Kidney glomerular epithelial cell (primary cell): Measurements from ENCODE around the gene TBC1D22B.

ENCODE experiments used
- DNase-seq: peaks from one replicate; lab custom pipeline; 2025; lab: John Stamatoyannopoulos, UW

TBC1D22B gene

GRCh38 chr6:37239950-37240713 is 17.4 kb upstream of the TBC1D22B start:
- peak; percentile 99 for DNase-seq

DNA sequence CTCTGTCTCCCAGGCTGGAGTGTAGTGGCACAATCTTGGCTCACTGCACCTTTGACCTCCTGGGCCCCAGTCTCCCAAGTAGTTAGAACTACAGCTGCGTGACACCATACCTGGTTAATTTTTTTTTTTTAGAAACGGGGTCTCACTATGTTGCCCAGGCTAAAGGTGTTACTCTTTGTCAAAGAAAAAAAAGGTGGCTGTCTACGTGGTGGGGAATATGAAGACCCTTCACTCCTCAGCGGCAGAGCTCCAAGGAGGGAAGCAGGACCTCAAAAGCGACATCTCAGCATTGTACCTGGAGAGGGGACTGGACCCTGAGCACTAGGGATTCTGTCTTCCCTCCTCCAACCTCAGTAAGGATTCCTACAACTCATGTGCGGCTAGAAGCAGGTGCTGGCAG is 16.4 kb upstream of the TBC1D22B start:
- no peak for DNase-seq

GRCh38 chr6:37241775-37242428 is 15.7 kb upstream of the TBC1D22B start:
- no peak for DNase-seq

DNA sequence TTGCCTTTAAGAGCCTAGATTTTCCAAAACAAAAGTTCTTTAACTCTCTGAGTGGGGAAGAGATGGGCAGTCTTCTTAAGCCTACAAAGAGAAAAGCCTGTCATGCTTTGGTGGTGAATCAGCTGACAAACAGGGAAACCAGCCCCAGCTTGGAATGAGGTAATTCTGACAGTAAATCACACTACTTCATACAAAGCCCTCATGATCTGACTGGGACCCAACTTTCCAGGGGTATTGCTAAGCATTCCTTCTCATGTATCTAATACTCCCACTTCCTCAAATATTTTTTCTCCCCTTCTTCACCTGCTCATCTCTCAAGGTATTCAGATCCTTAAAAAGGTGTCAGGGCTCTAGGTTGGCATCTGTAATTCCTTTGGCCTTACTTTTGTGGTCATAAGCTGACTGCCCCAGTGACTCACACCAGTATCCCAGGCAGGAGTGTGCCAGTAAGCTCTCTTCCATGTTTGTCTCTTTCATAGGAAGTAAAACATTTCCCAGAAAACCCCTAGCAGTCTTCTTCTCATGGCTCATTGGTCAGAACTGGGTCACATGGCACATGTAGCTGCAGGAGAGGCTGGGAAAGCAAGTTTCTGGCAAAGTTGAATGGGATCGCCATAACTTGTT is 15.0 kb upstream of the TBC1D22B start:
- peak; percentile 100 for DNase-seq

DNA sequence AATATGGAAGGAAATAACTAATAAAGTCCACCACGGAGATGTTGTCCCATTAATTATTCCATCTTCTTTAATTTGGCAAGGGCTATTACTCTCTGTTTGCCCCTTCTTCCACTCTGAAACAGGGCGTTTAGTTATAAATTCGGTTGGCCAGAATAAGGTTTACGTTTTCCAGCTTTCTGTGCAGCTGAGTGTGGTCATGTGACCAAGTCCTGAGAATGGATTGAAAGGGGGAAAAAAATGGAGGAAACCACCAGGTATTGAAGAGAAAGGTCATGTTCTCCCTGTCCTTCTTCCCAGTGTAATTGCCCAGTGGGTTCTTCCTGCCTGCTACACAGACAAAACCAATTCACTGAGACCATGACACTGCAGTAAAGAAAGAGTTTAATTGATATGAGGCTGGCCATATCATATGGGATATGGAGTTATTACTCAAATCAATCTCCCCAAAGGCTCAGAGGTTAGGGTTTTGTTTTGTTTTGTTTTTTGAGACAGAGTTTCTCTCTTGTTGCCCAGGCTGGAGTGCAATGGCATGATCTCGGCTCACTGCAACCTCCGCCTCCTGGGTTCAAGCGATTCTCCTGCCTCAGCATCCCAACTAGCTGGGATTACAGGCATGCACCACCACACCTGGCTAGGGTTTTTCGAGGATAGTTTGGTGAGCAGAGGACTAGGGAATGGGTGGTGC is 14.3 kb upstream of the TBC1D22B start:
- DNase-seq, result no peak

DNA sequence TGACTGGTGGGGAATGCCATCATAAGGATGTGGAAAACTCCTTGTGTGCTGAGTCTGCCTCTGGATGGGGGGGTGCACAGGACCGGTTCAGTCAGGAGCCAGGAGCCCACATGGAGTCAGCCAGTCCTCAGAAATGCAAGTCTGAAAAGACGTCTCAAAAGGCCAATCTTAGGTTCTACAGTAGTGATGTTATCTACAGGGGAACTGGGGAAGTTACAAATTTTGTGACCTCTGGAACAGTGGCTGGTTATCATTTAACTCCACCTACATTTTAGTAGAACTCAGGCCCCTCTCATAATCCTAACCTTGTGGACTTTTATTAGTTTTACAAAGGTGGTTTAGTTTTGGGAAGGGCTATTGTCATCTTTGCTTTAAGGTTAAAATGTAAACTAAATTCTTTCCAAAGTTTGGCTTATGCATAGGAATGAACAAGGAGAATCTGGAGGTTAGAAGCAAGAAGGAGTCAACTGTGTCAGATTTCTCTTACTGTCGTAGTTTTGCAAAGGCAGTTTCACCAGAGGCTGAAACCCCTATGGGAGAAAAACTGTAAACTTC is 13.7 kb upstream of the TBC1D22B start:
- no peak for DNase-seq

DNA sequence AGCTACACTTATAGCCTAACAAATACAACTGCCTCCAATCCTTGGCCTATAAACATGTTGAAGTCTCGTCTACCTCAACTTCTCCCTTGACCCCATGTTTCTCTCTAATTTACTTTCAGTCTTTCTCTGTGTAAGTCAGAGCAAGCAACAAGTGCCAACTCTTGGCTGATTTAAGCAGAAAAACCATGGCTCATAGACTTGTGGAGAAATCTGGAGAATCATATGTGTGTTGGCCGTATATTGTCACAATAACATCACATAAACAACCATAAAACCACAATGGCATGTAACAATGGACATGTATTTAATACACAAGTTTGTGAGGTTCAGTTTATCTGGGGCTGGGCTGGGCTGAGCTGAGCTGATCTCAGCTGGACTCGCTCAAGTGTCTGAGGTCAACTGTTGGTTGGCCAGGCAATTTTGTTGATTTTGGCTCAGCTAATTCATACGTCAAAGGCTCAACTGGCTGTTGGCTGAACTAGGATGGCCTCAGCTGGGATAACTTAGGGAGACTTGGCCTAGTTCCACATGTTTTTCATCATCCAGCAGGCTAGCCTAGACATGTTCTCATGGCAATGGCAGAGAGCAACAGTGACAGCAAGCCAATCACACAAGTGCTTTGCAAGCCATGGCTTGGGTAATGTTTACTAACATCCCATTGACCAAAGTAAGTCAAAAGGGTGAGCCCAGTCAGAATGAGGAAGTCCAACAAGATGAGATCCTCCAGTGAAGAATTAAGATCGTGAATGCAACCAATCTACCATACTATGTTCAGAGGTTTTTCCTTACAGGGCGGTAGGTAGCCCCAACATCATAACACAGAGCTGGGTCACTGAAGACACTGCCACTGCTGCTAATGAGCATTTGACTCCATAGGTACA is 12.9 kb upstream of the TBC1D22B start:
- peak; percentile 99 for DNase-seq

DNA sequence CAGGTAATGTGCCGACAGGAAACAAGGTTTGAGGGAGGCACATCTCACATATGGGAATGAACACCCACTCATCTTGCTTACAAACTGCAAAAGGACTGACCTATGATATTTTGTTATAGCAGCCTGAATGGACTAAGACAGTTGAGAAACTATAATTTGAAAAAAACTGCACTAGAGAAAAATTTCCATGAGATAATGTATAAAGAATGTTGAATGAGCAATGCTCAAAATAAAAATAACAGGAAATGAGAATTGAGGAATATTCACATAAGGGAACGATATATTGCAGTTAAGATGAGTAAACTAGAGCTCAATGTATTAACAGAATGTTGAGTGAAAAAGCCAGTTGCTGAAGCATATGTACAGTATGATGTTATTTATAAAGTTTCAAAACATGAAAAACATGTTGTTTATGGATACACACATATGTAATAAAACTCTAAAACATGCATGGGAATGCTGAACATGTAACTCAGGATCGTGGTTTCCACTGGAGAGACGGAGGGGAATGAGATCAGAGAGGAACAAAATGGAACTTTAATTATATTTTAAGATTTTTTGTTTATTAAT is 6.3 kb upstream of the TBC1D22B start:
- DNase-seq, result no peak

GRCh38 chr6:37253486-37254007 is 4.0 kb upstream of the TBC1D22B start:
- DNase-seq, result no peak

DNA sequence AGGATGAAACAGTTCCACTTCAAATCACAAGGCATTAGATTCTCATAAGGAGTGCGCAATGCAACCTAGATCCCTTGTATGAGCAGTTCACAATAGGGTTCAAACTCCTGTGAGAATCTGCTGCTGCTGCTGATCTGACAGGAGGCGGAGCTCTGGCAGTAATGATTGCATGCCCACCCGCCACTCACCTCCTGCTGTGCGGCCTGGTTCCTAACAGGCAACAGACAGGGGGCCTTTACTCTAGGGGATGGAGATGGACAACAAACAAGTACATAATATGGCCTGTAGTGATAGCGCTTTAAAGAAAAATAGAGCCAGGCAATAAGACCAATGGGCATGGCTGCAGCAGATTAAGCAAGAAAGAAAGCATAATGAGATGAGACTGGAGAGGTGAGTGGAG is 2.7 kb upstream of the TBC1D22B start:
- DNase-seq, result no peak

DNA sequence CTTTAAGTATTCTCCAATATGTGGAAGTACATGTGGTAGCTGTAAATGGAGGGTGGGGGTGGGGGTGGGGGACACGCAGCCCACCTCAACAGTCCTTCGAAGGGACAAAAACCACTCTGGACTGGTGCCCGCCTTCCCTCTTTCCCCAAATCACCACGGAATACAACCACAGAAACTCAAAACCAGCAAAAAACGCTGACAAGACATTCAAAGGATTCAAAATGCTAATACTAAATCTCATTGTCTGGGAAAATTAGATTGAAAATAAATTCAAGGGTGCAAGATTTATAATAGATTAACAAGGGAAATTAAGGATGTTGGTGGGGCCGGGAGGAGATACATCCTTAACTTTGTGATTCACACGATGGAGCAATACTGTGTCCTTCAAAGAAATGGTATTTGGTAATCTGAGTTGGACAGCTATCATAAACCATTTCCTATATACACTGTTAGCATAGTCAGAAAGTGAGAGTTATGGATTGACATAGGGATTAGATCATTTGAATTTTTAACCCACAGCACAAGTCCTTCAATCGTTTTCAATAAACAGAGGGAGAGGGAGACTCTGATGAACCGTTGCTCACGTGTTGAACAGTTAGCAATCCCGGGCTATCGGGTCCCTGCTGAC is 766 bp upstream of the TBC1D22B start:
- no peak for DNase-seq

- no peak for DNase-seq
Measured at GRCh38 chr6:37257320-37257633, 295 bp upstream of the TBC1D22B start.

GRCh38 chr6:37258405-37259105 is 983 bp downstream of the TBC1D22B start:
- peak; percentile 35 for DNase-seq

DNA sequence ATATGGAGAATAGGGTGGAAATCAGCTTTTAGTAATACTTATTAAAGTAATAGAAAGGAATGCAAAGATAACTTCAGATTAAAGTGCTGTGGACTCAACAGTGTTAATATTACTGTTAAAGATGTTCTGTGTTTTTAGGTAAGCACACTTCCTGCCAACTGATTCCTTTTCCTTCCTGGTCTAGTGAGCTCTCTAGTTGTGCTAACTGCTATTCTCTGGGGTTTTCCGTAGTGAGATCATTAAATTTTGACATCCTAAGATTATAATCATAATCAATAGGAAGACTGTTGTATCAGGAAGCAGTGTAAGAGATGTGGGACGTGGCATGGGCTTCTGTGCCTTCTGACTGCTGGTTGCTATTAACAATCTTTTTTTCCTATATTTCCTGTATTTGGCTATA is 1.6 kb downstream of the TBC1D22B start:
- DNase-seq, result peak; percentile 59

- no peak for DNase-seq
Measured at GRCh38 chr6:37260040-37260439, 2.5 kb downstream of the TBC1D22B start.

- DNase-seq, result no peak
Measured at GRCh38 chr6:37260444-37260843, 2.9 kb downstream of the TBC1D22B start.

- no peak for DNase-seq
Measured at GRCh38 chr6:37261198-37261597, 3.6 kb downstream of the TBC1D22B start.

DNA sequence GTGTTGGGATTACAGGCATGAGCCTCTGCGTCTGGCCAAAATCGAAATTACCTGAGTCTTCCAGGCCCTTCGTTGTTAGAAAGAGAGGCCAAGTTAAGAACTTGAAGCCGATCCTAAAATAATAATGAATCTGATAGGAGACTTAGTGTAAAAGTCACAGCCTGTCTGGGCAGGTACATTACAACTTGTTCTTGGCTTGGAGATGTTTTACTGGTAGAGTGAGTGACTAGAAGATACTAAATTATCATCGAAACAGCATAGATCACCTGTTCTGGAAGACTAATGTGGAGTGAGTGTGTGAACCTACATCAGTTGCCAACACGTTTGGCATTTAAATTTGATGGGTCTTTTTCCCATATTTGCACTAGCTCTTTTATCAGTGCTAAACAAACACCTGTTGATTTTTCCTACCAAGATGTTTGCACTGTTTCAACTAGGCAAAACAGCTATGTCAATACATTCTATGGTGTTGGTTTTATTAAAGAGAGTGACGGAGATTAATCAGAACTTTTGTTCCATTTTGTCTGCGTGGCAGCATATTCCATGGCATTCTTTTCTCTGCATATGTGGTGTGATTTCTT is 5.0 kb downstream of the TBC1D22B start:
- DNase-seq, result no peak

GRCh38 chr6:37265001-37265400 is 7.4 kb downstream of the TBC1D22B start:
- no peak for DNase-seq
